Measurements from ENCODE around the gene ADAMTS1. TPM values are rescaled to one million over a fixed set of nuclear protein-coding genes. Genes with fewer than 3 reads are reported as not detected.

ADAMTS1 gene
- 36.2 TPM for polyA plus RNA-seq (2013, experiment 1 of 2)
- polyA plus RNA-seq (2013, experiment 2 of 2): 42.5 TPM

GRCh38 chr21:26845066-26845758 is at the start of gene ADAMTS1:
Gene ADAMTS1, minus strand, starts transcription at chr21:26845409. Its CDS starts 455 bp downstream, at chr21:26844954.
- Histone ChIP-seq H3K27me3 (ENCODE audit: insufficient read depth, low read length, poor library complexity) (no peaks in the 10 kb centered on the region), H3K79me2 (ENCODE audit: control insufficient read depth, insufficient read depth, low read length) (peaks cover 38% of the 10 kb centered on the region), H3K4me2 (ENCODE audit: low read length) (peak within 1 kb of the TSS; percentile 82), H4K5ac (ENCODE audit: low read length) (peak within 1 kb of the TSS; percentile 50), H3K27ac (ENCODE audit: low read depth, low read length) (peak within 1 kb of the TSS; percentile 98), H2BK5ac (ENCODE audit: low read length) (peak within 1 kb of the TSS; percentile 97), H3K9ac (ENCODE audit: low read length) (peak within 1 kb of the TSS; percentile 99), H2BK120ac (ENCODE audit: low read depth, low read length) (peak within 1 kb of the TSS; percentile 80), H3K4me1 (ENCODE audit: control insufficient read depth, low read depth, low read length) (peaks cover 2% of the 10 kb centered on the region), H4K8ac (ENCODE audit: low read depth, low read length) (peak within 1 kb of the TSS; percentile 87), H3K23ac (ENCODE audit: low read length) (peak within 1 kb of the TSS; percentile 90), H2AK5ac (ENCODE audit: low read length) (no peak within 1 kb of the TSS), H3K56ac (ENCODE audit: low read length) (peak within 1 kb of the TSS; percentile 98), H2BK15ac (replicated peaks; ENCODE audit: low read depth) (no peak within 1 kb of the TSS), H3K36me3 (ENCODE audit: control insufficient read depth, insufficient read depth, low read length) (peaks cover 10% of the 10 kb centered on the region), H3K4me3 (ENCODE audit: low read length) (peak within 1 kb of the TSS; percentile 95), H3K4ac (ENCODE audit: low read depth, low read length) (peak within 1 kb of the TSS; percentile 85), H3K79me1 (ENCODE audit: low read length) (peaks cover 8% of the 10 kb centered on the region), H3K18ac (ENCODE audit: low read length) (peak within 1 kb of the TSS; percentile 96)
- WGBS (ENCODE audit: extremely low coverage, insufficient coverage, low lambda C conversion rate): no CpG with 5 or more reads among the region's 56 CpGs
- DNase-seq: peak; percentile 97

GRCh38 chr21:26892151-26892550 is 46.9 kb upstream of the ADAMTS1 start:
- Histone ChIP-seq H3K79me1 (ENCODE audit: low read length) (no peaks in the 10 kb centered on the region), H3K4me1 (ENCODE audit: control insufficient read depth, low read depth, low read length) (no peaks in the 10 kb centered on the region), H2BK15ac (replicated peaks; ENCODE audit: low read depth) (no peak overlapping the region), H3K9ac (ENCODE audit: low read length) (no peak overlapping the region), H3K27me3 (ENCODE audit: insufficient read depth, low read length, poor library complexity) (no peaks in the 10 kb centered on the region), H4K8ac (ENCODE audit: low read depth, low read length) (no peak overlapping the region), H2BK5ac (ENCODE audit: low read length) (no peak overlapping the region), H3K4me3 (ENCODE audit: low read length) (no peak overlapping the region), H3K23ac (ENCODE audit: low read length) (no peak overlapping the region), H2AK5ac (ENCODE audit: low read length) (no peak overlapping the region), H3K79me2 (ENCODE audit: control insufficient read depth, insufficient read depth, low read length) (no peaks in the 10 kb centered on the region), H3K36me3 (ENCODE audit: control insufficient read depth, insufficient read depth, low read length) (no peaks in the 10 kb centered on the region), H3K56ac (ENCODE audit: low read length) (no peak overlapping the region), H2BK120ac (ENCODE audit: low read depth, low read length) (no peak overlapping the region), H3K4ac (ENCODE audit: low read depth, low read length) (no peak overlapping the region), H4K5ac (ENCODE audit: low read length) (no peak overlapping the region), H3K18ac (ENCODE audit: low read length) (no peak overlapping the region), H3K4me2 (ENCODE audit: low read length) (no peak overlapping the region), H3K27ac (ENCODE audit: low read depth, low read length) (no peak overlapping the region)
- no CpG with 5 or more reads among the region's 1 CpG for WGBS (ENCODE audit: extremely low coverage, insufficient coverage, low lambda C conversion rate)
- DNase-seq: no peak

DNA sequence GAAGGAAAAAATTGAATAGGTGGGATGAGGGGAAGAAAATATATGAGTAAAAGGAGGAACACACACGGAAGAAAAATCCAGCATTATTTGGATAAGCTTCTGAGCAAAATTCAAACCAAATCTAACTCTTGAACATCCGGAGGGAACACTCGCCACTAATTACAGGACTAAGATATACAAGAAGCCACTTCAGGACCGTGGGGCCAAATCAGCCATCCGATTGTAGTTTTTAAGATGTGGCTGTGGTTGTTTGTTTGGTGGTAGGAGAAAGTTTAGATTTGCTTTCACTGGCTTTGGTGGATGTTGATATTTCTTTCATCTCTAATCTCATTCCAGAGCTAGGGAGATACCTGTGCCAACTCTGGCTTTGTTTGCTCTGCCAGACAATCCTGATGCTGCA is 43.7 kb upstream of the ADAMTS1 start:
- H3K36me3 ChIP-seq (ENCODE audit: control insufficient read depth, insufficient read depth, low read length): no peaks in the 10 kb centered on the region
- no peak overlapping the region for H2BK120ac ChIP-seq (ENCODE audit: low read depth, low read length)
- no peak overlapping the region for H2BK15ac ChIP-seq (replicated peaks; ENCODE audit: low read depth)
- H3K27me3 ChIP-seq (ENCODE audit: insufficient read depth, low read length, poor library complexity): no peaks in the 10 kb centered on the region
- peak overlapping the region; percentile 56 for H4K8ac ChIP-seq (ENCODE audit: low read depth, low read length)
- WGBS (ENCODE audit: extremely low coverage, insufficient coverage, low lambda C conversion rate): 100% methylated on average over 1 of the region's 5 CpGs
- no peak overlapping the region for H3K4me2 ChIP-seq (ENCODE audit: low read length)
- no peak overlapping the region for H2AK5ac ChIP-seq (ENCODE audit: low read length)
- no peak overlapping the region for H2BK5ac ChIP-seq (ENCODE audit: low read length)
- H3K4ac ChIP-seq (ENCODE audit: low read depth, low read length): no peak overlapping the region
- no peak overlapping the region for H3K9ac ChIP-seq (ENCODE audit: low read length)
- H3K56ac ChIP-seq (ENCODE audit: low read length): no peak overlapping the region
- DNase-seq: no peak
- H3K79me2 ChIP-seq (ENCODE audit: control insufficient read depth, insufficient read depth, low read length): no peaks in the 10 kb centered on the region
- H3K23ac ChIP-seq (ENCODE audit: low read length): no peak overlapping the region
- H3K4me1 ChIP-seq (ENCODE audit: control insufficient read depth, low read depth, low read length): no peaks in the 10 kb centered on the region
- no peak overlapping the region for H3K27ac ChIP-seq (ENCODE audit: low read depth, low read length)
- H4K5ac ChIP-seq (ENCODE audit: low read length): no peak overlapping the region
- no peak overlapping the region for H3K18ac ChIP-seq (ENCODE audit: low read length)
- H3K4me3 ChIP-seq (ENCODE audit: low read length): no peak overlapping the region
- H3K79me1 ChIP-seq (ENCODE audit: low read length): no peaks in the 10 kb centered on the region

DNA sequence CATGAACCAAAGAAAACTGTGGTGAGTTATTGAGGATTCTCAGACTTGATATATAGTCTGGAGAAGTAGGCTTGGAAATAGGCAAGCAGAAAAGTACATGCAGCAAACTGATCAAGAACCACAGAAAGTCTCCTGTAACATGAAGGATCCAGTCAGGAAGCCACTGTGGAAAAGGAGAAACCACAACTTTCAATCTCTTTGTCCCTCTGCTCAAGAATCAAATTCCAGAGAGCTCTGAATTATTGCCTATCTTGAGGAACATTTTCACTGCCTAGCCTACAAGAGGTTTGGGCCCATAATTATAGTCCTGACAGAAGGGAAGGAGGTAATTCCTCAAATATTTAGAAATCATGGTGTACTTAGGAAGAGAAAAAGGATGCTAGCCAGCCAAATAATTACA is 43.0 kb upstream of the ADAMTS1 start:
- no peak overlapping the region for H3K18ac ChIP-seq (ENCODE audit: low read length)

DNA sequence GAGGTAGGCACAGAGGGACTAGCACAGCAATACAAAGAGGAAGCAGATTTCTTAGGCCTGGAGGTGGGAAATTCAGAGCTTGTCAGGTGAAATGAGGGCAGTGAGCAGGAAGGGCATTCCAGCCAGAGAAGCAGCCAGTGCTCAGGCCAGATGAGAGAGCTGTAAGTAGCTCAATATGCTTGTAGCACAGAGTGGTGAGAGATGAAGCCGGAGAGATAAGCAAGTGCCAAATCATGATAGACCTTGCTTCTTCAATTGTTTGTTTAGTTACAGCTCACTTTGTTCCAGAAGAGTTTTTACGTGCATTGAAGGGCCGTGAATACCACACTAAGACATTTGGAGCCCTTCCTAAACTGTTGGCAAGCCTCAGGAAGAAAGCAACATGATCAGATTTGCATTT is 42.0 kb upstream of the ADAMTS1 start:
- Histone ChIP-seq H3K27ac (ENCODE audit: low read depth, low read length) (no peak overlapping the region), H2BK5ac (ENCODE audit: low read length) (no peak overlapping the region), H3K4me2 (ENCODE audit: low read length) (no peak overlapping the region), H3K36me3 (ENCODE audit: control insufficient read depth, insufficient read depth, low read length) (no peaks in the 10 kb centered on the region), H3K79me1 (ENCODE audit: low read length) (no peaks in the 10 kb centered on the region), H3K4me3 (ENCODE audit: low read length) (no peak overlapping the region), H2BK15ac (replicated peaks; ENCODE audit: low read depth) (no peak overlapping the region), H3K56ac (ENCODE audit: low read length) (no peak overlapping the region), H3K79me2 (ENCODE audit: control insufficient read depth, insufficient read depth, low read length) (no peaks in the 10 kb centered on the region), H2AK5ac (ENCODE audit: low read length) (no peak overlapping the region), H3K9ac (ENCODE audit: low read length) (no peak overlapping the region), H3K27me3 (ENCODE audit: insufficient read depth, low read length, poor library complexity) (no peaks in the 10 kb centered on the region), H4K5ac (ENCODE audit: low read length) (no peak overlapping the region), H2BK120ac (ENCODE audit: low read depth, low read length) (no peak overlapping the region), H3K4ac (ENCODE audit: low read depth, low read length) (no peak overlapping the region), H3K4me1 (ENCODE audit: control insufficient read depth, low read depth, low read length) (no peaks in the 10 kb centered on the region), H3K23ac (ENCODE audit: low read length) (no peak overlapping the region), H4K8ac (ENCODE audit: low read depth, low read length) (no peak overlapping the region), H3K18ac (ENCODE audit: low read length) (no peak overlapping the region)
- no CpG with 5 or more reads among the region's 3 CpGs for WGBS (ENCODE audit: extremely low coverage, insufficient coverage, low lambda C conversion rate)
- peak; percentile 29 for DNase-seq

More for the DNA sequence above, 43.0 kb upstream of the ADAMTS1 start:
- no peaks in the 10 kb centered on the region for H3K79me2 ChIP-seq (ENCODE audit: control insufficient read depth, insufficient read depth, low read length)
- no peaks in the 10 kb centered on the region for H3K4me1 ChIP-seq (ENCODE audit: control insufficient read depth, low read depth, low read length)
- no peaks in the 10 kb centered on the region for H3K79me1 ChIP-seq (ENCODE audit: low read length)
- H3K56ac ChIP-seq (ENCODE audit: low read length): no peak overlapping the region
- H3K27ac ChIP-seq (ENCODE audit: low read depth, low read length): no peak overlapping the region
- no peak overlapping the region for H4K5ac ChIP-seq (ENCODE audit: low read length)
- no peaks in the 10 kb centered on the region for H3K36me3 ChIP-seq (ENCODE audit: control insufficient read depth, insufficient read depth, low read length)
- H2BK120ac ChIP-seq (ENCODE audit: low read depth, low read length): no peak overlapping the region
- no peak overlapping the region for H2BK5ac ChIP-seq (ENCODE audit: low read length)
- no peak overlapping the region for H3K23ac ChIP-seq (ENCODE audit: low read length)
- no peak overlapping the region for H3K4ac ChIP-seq (ENCODE audit: low read depth, low read length)
- no peak overlapping the region for H3K4me3 ChIP-seq (ENCODE audit: low read length)
- no peaks in the 10 kb centered on the region for H3K27me3 ChIP-seq (ENCODE audit: insufficient read depth, low read length, poor library complexity)
- DNase-seq: no peak
- no peak overlapping the region for H2BK15ac ChIP-seq (replicated peaks; ENCODE audit: low read depth)
- H3K4me2 ChIP-seq (ENCODE audit: low read length): no peak overlapping the region
- no peak overlapping the region for H4K8ac ChIP-seq (ENCODE audit: low read depth, low read length)
- no peak overlapping the region for H3K9ac ChIP-seq (ENCODE audit: low read length)
- H2AK5ac ChIP-seq (ENCODE audit: low read length): no peak overlapping the region

GRCh38 chr21:26884436-26884835 is 39.2 kb upstream of the ADAMTS1 start:
- Histone ChIP-seq H3K18ac (ENCODE audit: low read length) (no peak overlapping the region), H2BK15ac (replicated peaks; ENCODE audit: low read depth) (no peak overlapping the region), H3K4me2 (ENCODE audit: low read length) (no peak overlapping the region), H2AK5ac (ENCODE audit: low read length) (no peak overlapping the region), H3K79me2 (ENCODE audit: control insufficient read depth, insufficient read depth, low read length) (no peaks in the 10 kb centered on the region), H3K4me3 (ENCODE audit: low read length) (no peak overlapping the region), H4K5ac (ENCODE audit: low read length) (no peak overlapping the region), H4K8ac (ENCODE audit: low read depth, low read length) (no peak overlapping the region), H3K27ac (ENCODE audit: low read depth, low read length) (no peak overlapping the region), H3K4ac (ENCODE audit: low read depth, low read length) (no peak overlapping the region), H3K56ac (ENCODE audit: low read length) (no peak overlapping the region), H3K23ac (ENCODE audit: low read length) (no peak overlapping the region), H3K9ac (ENCODE audit: low read length) (no peak overlapping the region), H3K79me1 (ENCODE audit: low read length) (no peaks in the 10 kb centered on the region), H3K27me3 (ENCODE audit: insufficient read depth, low read length, poor library complexity) (no peaks in the 10 kb centered on the region), H3K4me1 (ENCODE audit: control insufficient read depth, low read depth, low read length) (no peaks in the 10 kb centered on the region), H2BK5ac (ENCODE audit: low read length) (no peak overlapping the region), H2BK120ac (ENCODE audit: low read depth, low read length) (no peak overlapping the region), H3K36me3 (ENCODE audit: control insufficient read depth, insufficient read depth, low read length) (no peaks in the 10 kb centered on the region)
- no peak for DNase-seq
- WGBS (ENCODE audit: extremely low coverage, insufficient coverage, low lambda C conversion rate): no CpG with 5 or more reads among the region's 2 CpGs

All from mesendoderm (in vitro differentiated cells).